ENCODE results near the gene ZDHHC3. TPM values are rescaled to one million over a fixed set of nuclear protein-coding genes. Genes with fewer than 3 reads are reported as not detected.

ZDHHC3 gene
- total RNA-seq, 3 donors from 2014 or later, result 69.5 to 120 (median 71.9) TPM

DNA sequence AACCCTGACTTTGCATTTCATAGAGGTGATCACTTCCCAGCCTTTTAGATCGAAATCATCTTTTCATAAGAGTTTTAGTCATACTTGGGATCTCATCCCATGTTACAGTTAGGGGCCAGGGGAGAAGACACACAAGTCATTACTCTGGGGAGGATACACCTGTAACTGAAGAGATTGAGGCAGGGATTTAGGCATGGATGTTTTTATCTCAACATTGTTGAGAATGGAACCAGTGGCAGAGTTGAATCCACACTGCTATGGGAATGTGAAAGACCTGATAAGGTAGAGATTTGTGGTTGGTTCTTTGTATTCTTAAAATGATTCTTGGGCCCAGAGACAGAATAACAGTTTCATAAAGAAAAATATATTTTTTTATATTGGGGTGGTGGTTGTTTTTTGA, 33.9 kb upstream of the ZDHHC3 start:
- peaks cover 0 to 12% of the 10 kb centered on the region in 2 donors for H3K4me1 ChIP-seq
- no peak for DNase-seq (ENCODE audit: low spot score in 2 of 2)
- H3K36me3 ChIP-seq, result no peaks in the 10 kb centered on the region
- H3K27me3 ChIP-seq, result no peaks in the 10 kb centered on the region
- H3K9me3 ChIP-seq, result no peaks in the 10 kb centered on the region
- no peak overlapping the region for H3K4me3 ChIP-seq
- intact Hi-C loops (cut with DNase I; ENCODE audit: low total_unique reads), result no loop called here
- TF ChIP-seq POLR2A (IDR thresholded peaks at IDR 0.05), result no peak
- H3K27ac ChIP-seq, result peak overlapping the region in 1 of 2 donors; percentile 73

DNA sequence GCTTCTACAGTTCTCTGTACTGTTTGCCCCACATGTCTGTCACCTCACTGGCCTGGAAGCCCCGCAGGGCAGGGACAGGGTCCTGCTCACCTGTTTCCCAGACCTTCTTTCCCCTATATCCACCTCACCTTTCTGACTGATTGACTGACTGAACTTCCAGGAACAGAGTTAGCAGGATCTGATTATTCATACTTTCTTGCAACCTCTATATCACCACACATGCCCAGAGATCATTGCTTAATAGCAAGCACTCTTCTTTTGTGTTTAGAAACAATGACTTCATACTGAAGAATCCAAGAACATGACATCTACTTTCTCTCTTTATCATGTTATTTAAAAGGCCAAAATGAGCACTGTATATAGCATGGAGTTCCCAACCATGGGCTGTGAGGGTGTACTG, 32.1 kb upstream of the ZDHHC3 start:
- intact Hi-C loops (cut with DNase I; ENCODE audit: low total_unique reads), result no loop called here
- H3K36me3 ChIP-seq, result no peaks in the 10 kb centered on the region
- H3K27ac ChIP-seq, result peak overlapping the region in 1 of 2 donors; percentile 61
- no peak for DNase-seq (ENCODE audit: low spot score in 2 of 2)
- no peaks in the 10 kb centered on the region for H3K9me3 ChIP-seq
- H3K4me1 ChIP-seq, result peaks cover 0 to 12% of the 10 kb centered on the region in 2 donors
- no peaks in the 10 kb centered on the region for H3K27me3 ChIP-seq
- H3K4me3 ChIP-seq, result no peak overlapping the region
- TF ChIP-seq CTCF (IDR thresholded peaks at IDR 0.05) (no peak), POLR2A (IDR thresholded peaks at IDR 0.05) (no peak), POLR2AphosphoS5 (IDR thresholded peaks at IDR 0.05) (no peak)

DNA sequence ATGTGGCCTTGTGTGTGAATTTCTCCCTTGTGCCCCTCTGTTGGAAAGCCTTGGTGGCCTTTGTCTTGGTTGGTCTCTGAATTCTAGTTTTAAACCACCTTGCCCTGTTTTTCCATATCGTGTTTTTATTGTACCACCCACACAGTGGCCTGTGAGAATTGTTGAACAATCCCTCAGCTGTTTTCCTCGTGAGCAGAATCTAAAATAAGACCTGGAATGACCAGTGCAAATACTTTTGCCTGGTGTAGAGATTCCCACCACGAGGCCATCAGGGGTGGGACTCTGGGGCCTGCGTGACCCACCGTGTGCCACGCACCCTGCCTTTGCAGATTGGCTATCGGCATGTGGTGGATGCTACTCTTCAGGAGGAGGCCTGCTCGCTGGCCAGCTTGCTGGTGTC, 31.1 kb upstream of the ZDHHC3 start:
- H3K27ac ChIP-seq, result no peak overlapping the region
- no peaks in the 10 kb centered on the region for H3K9me3 ChIP-seq
- H3K27me3 ChIP-seq, result no peaks in the 10 kb centered on the region
- no peak for TF ChIP-seq POLR2AphosphoS5 (IDR thresholded peaks at IDR 0.05)
- no peak for TF ChIP-seq POLR2A (IDR thresholded peaks at IDR 0.05)
- no peak for TF ChIP-seq CTCF (IDR thresholded peaks at IDR 0.05)
- H3K36me3 ChIP-seq, result no peaks in the 10 kb centered on the region
- DNase-seq (ENCODE audit: low spot score in 2 of 2), result no peak
- H3K4me1 ChIP-seq, result peaks cover 0 to 5% of the 10 kb centered on the region in 2 donors
- H3K4me3 ChIP-seq, result no peak overlapping the region
- intact Hi-C loops (cut with DNase I; ENCODE audit: low total_unique reads), result no loop called here

DNA sequence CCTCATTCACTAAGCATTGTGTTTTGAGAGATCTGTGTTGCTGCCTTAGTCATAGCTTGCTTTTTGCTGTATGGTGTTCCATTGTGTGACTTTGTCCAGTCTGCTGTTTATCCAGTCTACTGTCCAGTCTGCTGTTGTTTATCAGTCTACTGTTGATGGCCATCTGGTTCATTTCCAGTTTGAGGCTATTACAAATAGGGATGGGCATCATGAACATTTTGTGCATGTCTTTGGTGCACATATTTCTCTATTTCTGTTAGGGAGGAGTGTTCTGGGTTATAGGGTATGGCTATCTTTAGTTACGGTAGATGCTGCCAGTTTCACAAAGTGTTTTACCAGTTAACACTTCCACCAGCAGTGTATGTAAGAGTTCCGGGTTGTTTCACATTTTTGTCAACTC, 27.9 kb upstream of the ZDHHC3 start:
- TF ChIP-seq POLR2AphosphoS5 (IDR thresholded peaks at IDR 0.05), result no peak
- TF ChIP-seq POLR2A (IDR thresholded peaks at IDR 0.05), result no peak
- no peak for TF ChIP-seq CTCF (IDR thresholded peaks at IDR 0.05)
- no peaks in the 10 kb centered on the region for H3K27me3 ChIP-seq
- no peak overlapping the region for H3K4me3 ChIP-seq
- no peaks in the 10 kb centered on the region for H3K4me1 ChIP-seq
- no peak overlapping the region for H3K27ac ChIP-seq
- no peaks in the 10 kb centered on the region for H3K36me3 ChIP-seq
- DNase-seq (ENCODE audit: low spot score in 2 of 2), result no peak
- no peaks in the 10 kb centered on the region for H3K9me3 ChIP-seq
- intact Hi-C loops (cut with DNase I; ENCODE audit: low total_unique reads), result no loop called here

GRCh38 chr3:45003406-45003805, 27.4 kb upstream of the ZDHHC3 start:
- Histone ChIP-seq H3K27ac (no peak overlapping the region), H3K36me3 (no peaks in the 10 kb centered on the region), H3K27me3 (no peaks in the 10 kb centered on the region), H3K4me3 (no peak overlapping the region), H3K9me3 (no peaks in the 10 kb centered on the region), H3K4me1 (no peaks in the 10 kb centered on the region)
- DNase-seq (ENCODE audit: low spot score in 2 of 2), result no peak
- no peak for TF ChIP-seq POLR2AphosphoS5 (IDR thresholded peaks at IDR 0.05)
- TF ChIP-seq CTCF (IDR thresholded peaks at IDR 0.05), result no peak
- no peak for TF ChIP-seq POLR2A (IDR thresholded peaks at IDR 0.05)
- intact Hi-C loops (cut with DNase I; ENCODE audit: low total_unique reads), result no loop called here

- no peaks in the 10 kb centered on the region for H3K36me3 ChIP-seq
These were observed 26.7 kb upstream of the ZDHHC3 start for GRCh38 chr3:45002720-45003119.

More at GRCh38 chr3:45002720-45003119, 26.7 kb upstream of the ZDHHC3 start:
- H3K9me3 ChIP-seq, result no peaks in the 10 kb centered on the region
- no peaks in the 10 kb centered on the region for H3K4me1 ChIP-seq
- no peaks in the 10 kb centered on the region for H3K27me3 ChIP-seq
- H3K4me3 ChIP-seq, result no peak overlapping the region
- intact Hi-C loops (cut with DNase I; ENCODE audit: low total_unique reads), result no loop called here
- no peak overlapping the region for H3K27ac ChIP-seq
- DNase-seq (ENCODE audit: low spot score in 2 of 2), result no peak
- TF ChIP-seq CTCF (IDR thresholded peaks at IDR 0.05) (no peak), POLR2A (IDR thresholded peaks at IDR 0.05) (no peak), POLR2AphosphoS5 (IDR thresholded peaks at IDR 0.05) (no peak)

Measured in breast epithelium (tissue), 4 donors.